ENCODE measurements around the gene RAB40A.

- TF ChIP-seq, protein P1, sequence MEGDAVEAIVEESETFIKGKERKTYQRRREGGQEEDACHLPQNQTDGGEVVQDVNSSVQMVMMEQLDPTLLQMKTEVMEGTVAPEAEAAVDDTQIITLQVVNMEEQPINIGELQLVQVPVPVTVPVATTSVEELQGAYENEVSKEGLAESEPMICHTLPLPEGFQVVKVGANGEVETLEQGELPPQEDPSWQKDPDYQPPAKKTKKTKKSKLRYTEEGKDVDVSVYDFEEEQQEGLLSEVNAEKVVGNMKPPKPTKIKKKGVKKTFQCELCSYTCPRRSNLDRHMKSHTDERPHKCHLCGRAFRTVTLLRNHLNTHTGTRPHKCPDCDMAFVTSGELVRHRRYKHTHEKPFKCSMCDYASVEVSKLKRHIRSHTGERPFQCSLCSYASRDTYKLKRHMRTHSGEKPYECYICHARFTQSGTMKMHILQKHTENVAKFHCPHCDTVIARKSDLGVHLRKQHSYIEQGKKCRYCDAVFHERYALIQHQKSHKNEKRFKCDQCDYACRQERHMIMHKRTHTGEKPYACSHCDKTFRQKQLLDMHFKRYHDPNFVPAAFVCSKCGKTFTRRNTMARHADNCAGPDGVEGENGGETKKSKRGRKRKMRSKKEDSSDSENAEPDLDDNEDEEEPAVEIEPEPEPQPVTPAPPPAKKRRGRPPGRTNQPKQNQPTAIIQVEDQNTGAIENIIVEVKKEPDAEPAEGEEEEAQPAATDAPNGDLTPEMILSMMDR (conservative IDR thresholded peaks at IDR 0.05; ENCODE audit: low read depth, low read length) = no peak
- TF ChIP-seq EZH2phosphoT487 (IDR thresholded peaks at IDR 0.05; ENCODE audit: borderline replicate concordance, low read length) = no peak
- TF ChIP-seq EZH2 (IDR thresholded peaks at IDR 0.05; ENCODE audit: low read length, unreplicated experiment) = no peak
These were observed 65.6 kb downstream of the RAB40A start for GRCh38 chrX:103453655-103454054.
